Right renal pelvis (tissue), 4 donors: Measurements from ENCODE around the gene KDM3A. TPM values are rescaled to one million over a fixed set of nuclear protein-coding genes. Genes with fewer than 3 reads are reported as not detected.

ENCODE experiments used
- DNase-seq, 4 donors: peaks; one replicate each; pipeline ENCODE4 v3.0.0-alpha.2; 2013; ENCODE audit warnings: low read depth in 4 of 4, low spot score in 3 of 4, missing footprints in 1 of 4
- polyA plus RNA-seq, 4 donors: library from polyadenylated mRNA; unstranded; fragments of 120-200 nt; gene quantifications; one replicate each; pipeline ENCODE4 v1.2.1, GENCODE V29; 2013; ENCODE audit not compliant: insufficient read length in 4 of 4

KDM3A gene
- polyA plus RNA-seq, 4 donors, result 54.4 to 59.9 (median 59.3) TPM

DNA sequence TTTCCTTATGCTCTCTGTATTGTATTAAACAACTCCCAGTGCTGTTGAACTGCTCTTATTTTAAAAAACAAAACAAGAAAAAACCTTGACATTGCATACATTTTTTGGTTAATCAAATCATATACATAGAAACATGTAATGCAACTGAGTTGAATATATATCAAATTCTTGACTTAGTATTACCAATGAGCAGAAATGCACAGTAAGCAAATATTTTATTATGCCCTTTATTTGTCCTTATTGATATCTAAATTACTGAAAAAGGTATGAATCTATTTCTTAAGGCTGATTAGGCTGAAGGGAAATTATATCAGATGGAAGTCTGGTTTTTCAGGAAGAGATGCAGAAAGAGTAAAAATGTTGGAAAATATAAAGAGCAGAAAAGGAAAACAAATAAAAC is 6.9 kb upstream of the KDM3A start:
- no peak for DNase-seq

DNA sequence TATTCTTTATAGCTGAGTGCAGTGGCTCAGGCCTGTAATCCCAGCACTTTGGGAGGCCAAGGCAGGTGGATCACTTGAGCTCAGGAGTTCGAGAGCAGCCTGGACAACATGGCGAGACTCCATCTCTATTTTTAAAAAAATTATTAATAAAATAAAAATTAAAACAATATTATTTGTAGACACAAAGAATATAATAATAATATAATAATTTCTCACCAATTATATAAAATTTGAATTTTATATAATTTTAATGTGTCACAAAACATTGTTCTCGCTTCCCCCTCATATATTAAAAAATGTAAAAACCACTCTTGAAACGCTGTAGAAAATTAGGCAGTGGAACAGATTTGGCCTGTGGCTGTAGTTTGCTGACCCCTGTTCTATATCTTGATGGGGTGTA is 5.6 kb upstream of the KDM3A start:
- no peak for DNase-seq

- no peak for DNase-seq
Measured at GRCh38 chr2:86436328-86436727, 4.8 kb upstream of the KDM3A start.

DNA sequence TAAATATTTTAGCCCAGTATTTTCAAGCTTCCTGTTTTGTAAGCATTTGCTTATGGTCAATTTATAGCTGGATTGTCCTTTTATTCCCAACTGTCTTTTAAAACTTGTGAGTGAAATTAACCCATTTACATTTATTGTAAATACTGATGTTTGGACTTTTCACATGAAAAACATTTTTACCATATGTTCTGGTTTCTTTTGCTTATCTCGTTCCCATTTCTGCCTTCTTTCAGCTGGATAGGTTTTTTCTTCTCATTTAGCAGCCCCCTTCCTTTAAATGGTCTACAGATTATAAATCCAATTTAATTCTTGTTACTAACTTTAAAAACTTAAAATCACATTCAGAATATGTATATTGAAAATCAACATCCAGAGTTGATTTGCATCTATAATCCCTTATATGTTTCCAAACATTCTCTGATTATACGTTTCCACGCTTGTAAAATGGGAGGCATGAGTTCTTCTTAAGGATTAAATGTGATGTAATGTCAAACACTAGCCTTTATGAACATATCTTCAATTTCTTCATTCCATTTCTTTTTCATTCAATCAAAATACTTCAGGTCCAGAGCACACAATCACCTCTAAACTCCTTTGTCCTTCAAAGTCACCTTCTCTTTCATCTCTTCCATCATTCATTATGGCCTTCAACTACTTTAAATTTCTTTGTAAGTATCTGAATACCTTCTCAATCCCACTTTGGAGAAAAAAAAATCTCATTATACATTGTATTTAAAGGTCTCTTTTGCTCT is 1.1 kb upstream of the KDM3A start:
- peak in 1 of 4 donors; percentile 3 for DNase-seq

DNA sequence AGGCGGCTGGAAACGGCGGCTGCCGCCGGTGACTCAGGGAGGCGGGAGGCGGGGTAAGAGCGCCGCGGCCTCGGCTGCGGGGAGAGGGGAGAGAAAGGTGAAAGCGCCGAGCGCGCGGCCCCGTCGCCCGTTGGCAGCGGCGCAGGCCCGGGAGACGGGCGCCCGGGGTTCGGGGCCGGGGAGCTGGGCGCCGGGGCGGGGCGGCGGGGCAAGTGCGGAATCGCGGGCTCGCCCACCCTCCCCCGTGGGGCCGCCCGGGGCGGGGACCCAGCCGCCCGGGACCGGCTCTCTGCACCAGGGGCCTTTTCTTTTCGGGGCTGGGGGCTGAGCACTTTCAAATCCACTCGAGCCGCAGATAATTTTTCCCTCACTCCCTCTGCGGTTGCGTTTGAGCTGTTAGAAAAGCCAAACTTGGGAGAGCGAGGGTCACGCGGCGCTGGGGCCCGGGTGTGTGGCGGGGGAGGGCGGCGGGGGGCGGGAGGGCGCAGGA is 266 bp downstream of the KDM3A start:
- peak in 1 of 4 donors; percentile 6 for DNase-seq

DNA sequence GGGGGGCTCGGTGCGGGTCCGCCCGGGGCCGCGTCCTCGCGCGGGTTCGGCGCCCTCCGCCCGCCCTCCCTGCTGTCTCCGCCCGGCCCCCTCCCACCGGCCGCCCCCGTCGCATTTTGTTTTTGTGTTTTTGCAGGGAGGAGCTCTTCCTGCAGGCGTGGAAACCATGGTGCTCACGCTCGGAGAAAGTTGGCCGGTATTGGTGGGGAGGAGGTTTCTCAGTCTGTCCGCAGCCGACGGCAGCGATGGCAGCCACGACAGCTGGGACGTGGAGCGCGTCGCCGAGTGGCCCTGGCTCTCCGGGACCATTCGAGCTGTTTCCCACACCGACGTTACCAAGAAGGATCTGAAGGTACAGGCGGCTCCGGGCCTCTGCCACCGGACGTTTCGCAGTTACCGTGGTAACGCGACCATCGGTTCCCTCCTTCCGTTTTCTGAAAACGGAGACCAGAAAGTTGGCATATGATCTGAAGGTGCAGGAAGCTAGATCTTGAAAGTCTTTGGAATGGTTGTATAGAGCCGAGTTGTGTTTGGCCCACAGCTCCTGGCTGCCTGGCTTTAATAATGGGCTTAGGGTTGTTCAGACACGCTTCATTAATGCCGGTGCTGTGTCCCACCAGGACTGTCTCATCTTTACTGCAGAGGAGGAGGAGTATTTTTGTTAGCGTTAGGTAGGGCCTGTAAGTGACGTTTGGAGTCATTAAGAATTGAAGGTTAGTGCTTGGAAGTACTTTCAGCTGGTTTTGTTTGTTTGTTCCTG is 891 bp downstream of the KDM3A start:
- DNase-seq, result peak; percentile 22 to 48 (median 33)

- DNase-seq, result peak; percentile 34 to 74 (median 62)
Measured at GRCh38 chr2:86442642-86443005, 1.5 kb downstream of the KDM3A start.

DNA sequence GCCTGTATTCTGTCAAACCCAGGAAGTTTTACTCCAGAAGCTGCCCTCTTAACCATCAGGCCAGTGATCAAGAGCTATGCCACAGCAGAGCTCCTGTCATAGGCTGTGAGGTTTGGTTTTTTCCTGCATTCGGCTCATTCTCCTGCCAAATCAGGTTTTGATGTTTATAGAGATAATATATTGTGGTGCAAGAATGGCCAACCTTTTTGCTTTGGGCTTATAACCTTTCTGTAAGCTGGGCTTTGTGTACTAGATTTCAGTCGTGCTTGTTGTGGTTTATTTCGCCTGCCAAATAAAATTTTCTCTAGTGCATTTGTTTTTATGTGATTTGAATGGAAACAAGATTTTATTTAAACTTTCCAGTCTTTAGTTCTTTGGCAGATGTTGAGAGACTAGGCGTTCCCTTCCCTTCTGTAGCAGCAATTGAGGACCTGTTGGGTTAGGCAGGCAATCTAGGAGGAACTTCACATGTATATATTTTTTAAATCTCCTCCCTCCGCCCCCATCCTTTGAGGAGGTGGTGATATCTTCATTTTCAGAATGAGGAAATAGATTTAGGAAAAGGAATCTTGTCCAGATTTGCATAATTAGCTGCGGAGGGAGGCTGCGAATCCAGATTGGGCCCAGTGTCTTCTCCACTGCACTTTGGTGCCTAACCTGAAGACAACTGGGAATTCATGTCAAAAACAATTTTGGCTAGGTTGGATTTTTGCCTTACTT is 2.6 kb downstream of the KDM3A start:
- no peak for DNase-seq

GRCh38 chr2:86445436-86445835 is 4.3 kb downstream of the KDM3A start:
- no peak for DNase-seq

DNA sequence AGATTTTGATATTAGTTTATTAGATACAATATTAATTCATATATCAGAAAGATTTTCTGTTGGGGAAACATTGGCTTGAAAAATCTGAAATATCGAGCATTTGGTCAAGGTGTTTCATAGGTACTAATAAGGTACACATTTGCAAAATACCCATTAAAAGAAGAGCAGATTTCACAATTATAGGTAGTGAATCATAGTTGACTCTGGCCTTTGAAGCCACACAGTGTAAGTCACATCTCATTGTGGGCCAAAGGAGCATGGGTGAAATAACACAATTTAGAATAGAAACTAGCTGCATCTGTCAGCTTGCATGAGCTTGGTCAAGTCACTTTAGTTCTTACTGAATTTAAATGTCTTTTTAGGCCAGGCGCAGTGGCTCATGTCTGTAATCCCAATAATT is 4.9 kb downstream of the KDM3A start:
- DNase-seq, result no peak

- peak in 2 of 4 donors; percentile 4 to 8 for DNase-seq
Measured at GRCh38 chr2:86453836-86454235, 12.7 kb downstream of the KDM3A start.

DNA sequence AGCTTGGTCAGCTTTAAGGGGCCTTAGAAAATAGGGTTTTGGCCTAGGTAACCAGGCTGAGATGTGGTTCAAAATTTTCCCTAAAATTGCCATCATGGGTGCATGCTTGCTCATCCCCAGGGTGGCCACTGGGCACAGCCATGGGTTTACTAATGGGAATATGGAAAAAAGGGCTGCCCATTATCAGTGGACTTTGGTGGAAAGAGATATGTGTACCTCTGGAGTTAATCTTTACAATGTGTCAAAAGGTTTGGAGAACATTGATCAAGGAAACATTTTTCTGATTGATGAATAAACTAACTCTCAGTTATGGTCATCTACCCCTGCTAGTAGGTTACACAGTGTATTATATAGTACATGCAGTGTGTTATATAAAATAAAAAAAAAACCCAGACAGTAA is 13.1 kb downstream of the KDM3A start:
- no peak for DNase-seq

GRCh38 chr2:86455181-86455580 is 14.0 kb downstream of the KDM3A start:
- DNase-seq, result no peak

- no peak for DNase-seq
Measured at GRCh38 chr2:86461042-86461743, 20.0 kb downstream of the KDM3A start.

DNA sequence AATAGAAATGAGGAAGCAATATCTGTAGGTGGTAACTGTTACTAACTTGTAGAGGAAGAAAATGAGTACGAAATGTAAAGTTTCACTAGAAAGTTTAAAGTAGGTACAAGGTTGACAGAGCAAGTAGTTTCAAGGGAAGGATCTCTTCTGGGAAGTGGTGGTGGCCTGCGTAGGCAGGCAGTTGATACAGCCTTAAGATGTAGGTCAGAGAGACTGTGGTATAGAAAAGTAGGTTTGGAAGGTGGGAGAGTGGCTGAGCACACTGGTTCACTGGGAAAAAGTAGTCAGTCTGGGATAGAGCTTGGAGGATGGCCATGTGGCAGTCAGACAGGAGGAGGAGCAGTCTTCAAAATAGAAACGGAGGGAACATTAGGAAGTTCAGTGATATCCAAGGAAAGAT is 23.5 kb downstream of the KDM3A start:
- no peak for DNase-seq

GRCh38 chr2:86466306-86466705 is 25.1 kb downstream of the KDM3A start:
- DNase-seq, result no peak

GRCh38 chr2:86468162-86469033 is 27.2 kb downstream of the KDM3A start:
- DNase-seq, result no peak

GRCh38 chr2:86470890-86471289 is 29.7 kb downstream of the KDM3A start:
- DNase-seq, result no peak

DNA sequence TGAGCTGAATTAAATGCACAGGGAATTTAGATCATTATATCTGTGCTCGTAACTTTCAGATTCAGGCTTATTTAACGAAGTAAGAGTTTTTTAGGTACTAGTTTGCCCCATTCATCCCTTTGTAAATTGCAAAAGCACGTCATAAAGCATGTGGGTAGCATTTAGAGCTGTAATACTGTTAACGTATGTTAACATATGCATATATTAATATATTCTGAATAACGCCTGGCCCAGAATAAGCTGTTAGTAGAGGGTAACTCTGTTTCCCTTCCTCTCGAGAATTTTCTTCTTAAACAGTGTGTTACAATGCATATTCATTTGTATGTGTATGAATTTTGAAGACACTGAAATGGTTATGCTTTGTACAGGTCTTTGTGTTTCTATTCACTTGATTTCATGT is 30.5 kb downstream of the KDM3A start:
- no peak for DNase-seq

DNA sequence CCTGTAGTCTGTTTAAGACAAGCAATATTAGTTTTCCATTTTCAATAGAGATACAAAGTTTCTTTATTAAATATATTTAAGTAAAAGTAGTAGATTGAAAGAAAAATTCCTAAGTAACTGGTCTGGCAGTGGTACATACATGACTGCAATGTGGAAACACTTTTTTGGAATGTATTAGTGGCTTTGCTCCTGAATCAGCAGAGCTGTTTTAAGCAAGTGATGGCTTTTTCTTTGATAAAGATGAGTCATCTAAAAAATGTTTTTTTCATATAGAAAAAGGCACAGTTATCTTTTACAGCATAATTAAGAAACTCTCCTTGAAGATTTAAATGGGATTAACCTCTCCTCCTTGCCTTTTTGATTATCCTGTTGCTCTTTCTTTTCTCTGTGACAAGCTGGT is 34.9 kb downstream of the KDM3A start:
- DNase-seq, result no peak
